Astrocyte (in vitro differentiated cells and primary cell): Measurements from ENCODE around the gene CCS. TPM values are rescaled to one million over a fixed set of nuclear protein-coding genes. Genes with fewer than 3 reads are reported as not detected.

Source experiments
- DNase-seq: peaks from one replicate; pipeline ENCODE4 v3.0.0-alpha.2; 2010; ENCODE audit warnings: low read depth
- FAIRE-seq: peaks from 2 replicates; lab custom pipeline; 2011; peaks lifted over from hg19 to GRCh38; lab: Jason Lieb, UNC
- H2AFZ ChIP-seq: 2 replicates; pipeline ENCODE4 v1.6.0; 2012; ENCODE audit warnings: low read depth, low read length, inconsistent platforms
- H3K27ac ChIP-seq: 2 replicates; pipeline ENCODE4 v1.5.1; 2011; ENCODE audit warnings: low read depth, low read length, inconsistent platforms
- H3K27me3 ChIP-seq: 2 replicates; pipeline ENCODE4 v1.6.0; 2011; ENCODE audit warnings: low read length, inconsistent platforms; ENCODE audit not compliant: insufficient read depth
- H3K36me3 ChIP-seq: 2 replicates; pipeline ENCODE4 v1.5.1; 2011; ENCODE audit warnings: low read length, inconsistent platforms; ENCODE audit not compliant: insufficient read depth
- H3K4me1 ChIP-seq: 2 replicates; pipeline ENCODE4 v1.5.1; 2011; ENCODE audit warnings: low read length, inconsistent platforms; ENCODE audit not compliant: insufficient read depth
- H3K4me2 ChIP-seq: 2 replicates; pipeline ENCODE4 v1.6.0; 2012; ENCODE audit warnings: low read length, inconsistent platforms
- H3K4me3 ChIP-seq: 2 replicates; pipeline ENCODE4 v1.5.1; 2011; ENCODE audit warnings: low read depth, mild to moderate bottlenecking, low read length, inconsistent platforms; ENCODE audit not compliant: insufficient read depth
- H3K79me2 ChIP-seq: 2 replicates; pipeline ENCODE4 v1.6.0; 2012; ENCODE audit warnings: mild to moderate bottlenecking, low read length, inconsistent platforms; ENCODE audit not compliant: insufficient read depth
- H3K9ac ChIP-seq: 2 replicates; pipeline ENCODE4 v1.6.0; 2012; ENCODE audit warnings: mild to moderate bottlenecking, low read length, inconsistent platforms
- H3K9me3 ChIP-seq: 2 replicates; pipeline ENCODE4 v1.5.1; 2012; ENCODE audit warnings: low read depth, mild to moderate bottlenecking, low read length, inconsistent platforms; ENCODE audit not compliant: insufficient read depth
- H4K20me1 ChIP-seq: 2 replicates; pipeline ENCODE4 v1.6.0; 2012; ENCODE audit warnings: low read length, inconsistent platforms; ENCODE audit not compliant: insufficient read depth
- H3K27ac Mint-ChIP-seq: one replicate; pipeline ENCODE4 v1.8.0; 2021; ENCODE audit warnings: mild to moderate bottlenecking, mixed read lengths; ENCODE audit not compliant: unreplicated experiment
- H3K27me3 Mint-ChIP-seq: one replicate; pipeline ENCODE4 v1.8.0; 2021; ENCODE audit warnings: low read depth, mixed read lengths; ENCODE audit not compliant: unreplicated experiment
- H3K36me3 Mint-ChIP-seq: one replicate; pipeline ENCODE4 v1.8.0; 2021; ENCODE audit warnings: low read depth, mixed read lengths; ENCODE audit not compliant: unreplicated experiment
- H3K4me1 Mint-ChIP-seq: one replicate; pipeline ENCODE4 v1.8.0; 2021; ENCODE audit warnings: low read depth, mixed read lengths; ENCODE audit not compliant: unreplicated experiment
- H3K4me3 Mint-ChIP-seq: one replicate; pipeline ENCODE4 v1.8.0; 2021; ENCODE audit warnings: mild to moderate bottlenecking, moderate library complexity, mixed read lengths; ENCODE audit not compliant: unreplicated experiment
- H3K9me3 Mint-ChIP-seq: one replicate; pipeline ENCODE4 v1.8.0; 2021; ENCODE audit warnings: mild to moderate bottlenecking, mixed read lengths; ENCODE audit not compliant: unreplicated experiment
- CTCF ChIP-seq: IDR thresholded peaks from 2 replicates; pipeline ENCODE4 v1.5.1; 2011; ENCODE audit warnings: low read depth, mild to moderate bottlenecking, inconsistent platforms, low read length, moderate library complexity; ENCODE audit not compliant: insufficient read depth
- EZH2 ChIP-seq: IDR thresholded peaks from 2 replicates; pipeline ENCODE4 v1.6.1; 2012; ENCODE audit warnings: mild to moderate bottlenecking, low read length, inconsistent platforms; ENCODE audit not compliant: insufficient read depth
- total RNA-seq: library from RNA; stranded (reverse); gene quantifications from 2 replicates; pipeline ENCODE4 v1.2.1, GENCODE V29; 2021

The CCS gene
- total RNA-seq, 1 donor from 2014 or later, result 23.2 TPM

GRCh38 chr11:66600219-66600618 lies 7.2 kb downstream of the CCS start:
- Mint-ChIP-seq H3K27me3 (no peaks in the 10 kb centered on the region), H3K4me1 (peaks cover 10% of the 10 kb centered on the region), H3K27ac (peak overlapping the region; percentile 83), H3K36me3 (peaks cover 17% of the 10 kb centered on the region), H3K9me3 (no peaks in the 10 kb centered on the region), H3K4me3 (no peak overlapping the region)
- Histone ChIP-seq H4K20me1 (peaks cover 46% of the 10 kb centered on the region), H3K4me3 (no peak overlapping the region), H3K27me3 (no peaks in the 10 kb centered on the region), H3K79me2 (no peaks in the 10 kb centered on the region), H2AFZ (no peak overlapping the region), H3K36me3 (peaks cover 4% of the 10 kb centered on the region), H3K27ac (no peak overlapping the region), H3K9ac (peak overlapping the region; percentile 11), H3K4me2 (no peak overlapping the region), H3K4me1 (peaks cover 28% of the 10 kb centered on the region), H3K9me3 (no peaks in the 10 kb centered on the region)
- no peak for DNase-seq
- no peak for FAIRE-seq
- no peak for TF ChIP-seq EZH2
- no peak for TF ChIP-seq CTCF

GRCh38 chr11:66600631-66601233 lies 7.7 kb downstream of the CCS start:
- peaks cover 20% of the 10 kb centered on the region for H3K36me3 Mint-ChIP-seq
- no peaks in the 10 kb centered on the region for H3K27me3 ChIP-seq
- peaks cover 41% of the 10 kb centered on the region for H4K20me1 ChIP-seq

More at GRCh38 chr11:66600631-66601233, 7.7 kb downstream of the CCS start:
- Histone ChIP-seq H3K4me1 (peaks cover 23% of the 10 kb centered on the region), H2AFZ (no peak overlapping the region), H3K79me2 (no peaks in the 10 kb centered on the region), H3K4me2 (no peak overlapping the region), H3K4me3 (no peak overlapping the region), H3K36me3 (peaks cover 4% of the 10 kb centered on the region), H3K9ac (peak overlapping the region; percentile 11), H3K9me3 (no peaks in the 10 kb centered on the region), H3K27ac (no peak overlapping the region)
- TF ChIP-seq CTCF, result no peak
- no peak for TF ChIP-seq EZH2
- H3K27ac Mint-ChIP-seq, result peak overlapping the region; percentile 83
- no peak overlapping the region for H3K4me3 Mint-ChIP-seq
- H3K27me3 Mint-ChIP-seq, result no peaks in the 10 kb centered on the region
- H3K9me3 Mint-ChIP-seq, result no peaks in the 10 kb centered on the region
- DNase-seq (no peak), FAIRE-seq (no peak)
- peaks cover 9% of the 10 kb centered on the region for H3K4me1 Mint-ChIP-seq
